HG03095 (cell line): ENCODE data around the gene HAUS6.
"Not testable (repeated sequence)": the region's sequence is repeated elsewhere in the genome, so short reads cannot be mapped to it uniquely, and the experiment has no call there.

Experiments used
- ATAC-seq: cut with Tn5 transposase; IDR thresholded peaks from one replicate; pipeline ENCODE4 v1.9.1; 2021; ENCODE audit warnings: moderate library complexity; ENCODE audit not compliant: unreplicated experiment

The HAUS6 gene

GRCh38 chr9:19102631-19103345, at the start of gene HAUS6:
HAUS6 (minus strand) TSS chr9:19102904; CDS start chr9:19102651, 253 bp downstream.
- ATAC-seq = peak; percentile 98

- ATAC-seq = not testable (repeated sequence)
Measured at GRCh38 chr9:19152160-19152498, 49.4 kb upstream of the HAUS6 start.

GRCh38 chr9:19151425-19152159, 48.9 kb upstream of the HAUS6 start:
- no peak for ATAC-seq

- ATAC-seq = no peak
Measured at GRCh38 chr9:19149230-19149629, 46.5 kb upstream of the HAUS6 start.

GRCh38 chr9:19148187-19148586, 45.5 kb upstream of the HAUS6 start:
- ATAC-seq = no peak

- ATAC-seq = no peak
Measured at GRCh38 chr9:19146441-19147024, 43.8 kb upstream of the HAUS6 start.

- no peak for ATAC-seq
Measured at GRCh38 chr9:19145881-19146280, 43.2 kb upstream of the HAUS6 start.

- ATAC-seq = no peak
Measured at GRCh38 chr9:19140259-19140658, 37.6 kb upstream of the HAUS6 start.

GRCh38 chr9:19138084-19138483, 35.4 kb upstream of the HAUS6 start:
- no peak for ATAC-seq

- no peak for ATAC-seq
Measured at GRCh38 chr9:19137282-19137681, 34.6 kb upstream of the HAUS6 start.

- ATAC-seq = no peak
Measured at GRCh38 chr9:19136129-19136528, 33.4 kb upstream of the HAUS6 start.

- ATAC-seq = no peak
Measured at GRCh38 chr9:19133549-19134345, 31.0 kb upstream of the HAUS6 start.

GRCh38 chr9:19130436-19130835, 27.7 kb upstream of the HAUS6 start:
- no peak for ATAC-seq

GRCh38 chr9:19127871-19128500, 25.3 kb upstream of the HAUS6 start:
- peak; percentile 10 for ATAC-seq

- no peak for ATAC-seq
Measured at GRCh38 chr9:19124430-19124793, 21.7 kb upstream of the HAUS6 start.

- ATAC-seq = no peak
Measured at GRCh38 chr9:19122490-19123042, 19.9 kb upstream of the HAUS6 start.

GRCh38 chr9:19120877-19121276, 18.2 kb upstream of the HAUS6 start:
- ATAC-seq = no peak

GRCh38 chr9:19119801-19120440, 17.2 kb upstream of the HAUS6 start:
- no peak for ATAC-seq

- ATAC-seq = no peak
Measured at GRCh38 chr9:19119246-19119645, 16.5 kb upstream of the HAUS6 start.

- no peak for ATAC-seq
Measured at GRCh38 chr9:19117039-19117716, 14.5 kb upstream of the HAUS6 start.
